DLD1 (cell line): Measurements from ENCODE around the gene A3GALT2.

Experiments
- in situ Hi-C: cut with HindIII; loops from 2 replicates; pipeline ENCODE4 v1.10.0; 2017; ENCODE audit warnings: low sequenced_read_pairs

A3GALT2 gene

GRCh38 chr1:33257772-33258712 lies 62.9 kb downstream of the A3GALT2 start:
- in situ Hi-C loops: loop anchor here (25.0 kb wide), 1 partner anchor 354 kb away; no protein-coding TSS in a partner anchor

DNA sequence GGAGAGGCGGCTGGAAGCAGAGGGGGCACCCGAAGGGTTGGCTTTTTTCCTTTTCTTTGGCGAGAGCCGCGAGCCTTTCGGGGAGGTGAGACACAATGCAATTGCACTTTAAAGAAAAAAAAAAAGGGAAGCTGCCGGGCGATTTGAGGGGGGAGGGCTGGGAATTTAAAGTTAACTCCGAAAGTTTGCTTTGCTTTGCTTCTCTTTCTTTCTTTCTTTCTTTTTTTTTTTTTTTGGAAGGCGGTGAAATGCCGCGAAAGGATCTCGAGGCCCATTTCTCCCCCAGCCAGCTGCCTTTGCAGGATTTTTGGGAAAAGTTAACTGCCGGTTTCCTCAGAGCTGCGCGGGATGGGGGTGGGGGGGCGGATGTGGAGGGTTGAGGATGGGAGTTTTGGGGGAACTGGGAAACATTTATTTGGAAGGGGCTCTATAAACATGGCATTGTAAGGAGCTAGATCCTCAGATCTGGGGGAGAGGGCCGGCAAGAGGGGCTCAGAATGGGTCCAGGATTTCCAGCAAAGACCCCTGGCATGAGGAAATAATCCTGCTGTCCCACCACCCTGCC lies 63.6 kb downstream of the A3GALT2 start:
- in situ Hi-C loops: loop anchor here (25.0 kb wide), 1 partner anchor 355 kb away; no protein-coding TSS in a partner anchor
